NCI-H446 treated with DMSO at 0.1 percent for 48 hours (cell line): ENCODE data around the gene FAM204A.

Experiments
- DNase-seq: peaks from one replicate; lab custom pipeline; 2025; lab: John Stamatoyannopoulos, UW

The FAM204A gene

DNA sequence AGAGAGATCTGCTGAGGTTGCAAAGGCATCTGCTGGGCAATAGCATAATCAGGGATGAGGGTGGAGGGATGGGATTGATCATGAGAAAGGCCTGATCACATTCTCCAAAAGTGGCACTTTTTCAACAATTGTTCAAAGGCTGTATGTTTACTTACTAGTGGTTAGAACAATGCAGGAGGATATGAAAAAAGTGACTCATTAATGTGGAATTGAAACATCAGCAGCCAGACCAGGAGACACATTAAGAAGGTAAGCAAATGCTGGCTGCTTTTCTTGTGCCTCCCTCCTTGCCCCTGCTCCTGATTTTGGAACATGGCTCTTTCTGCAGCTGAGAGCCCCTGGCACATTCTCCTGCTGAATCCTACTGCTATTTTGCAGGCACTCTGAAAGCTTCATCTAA, 63.5 kb downstream of the FAM204A start:
- DNase-seq: no peak

DNA sequence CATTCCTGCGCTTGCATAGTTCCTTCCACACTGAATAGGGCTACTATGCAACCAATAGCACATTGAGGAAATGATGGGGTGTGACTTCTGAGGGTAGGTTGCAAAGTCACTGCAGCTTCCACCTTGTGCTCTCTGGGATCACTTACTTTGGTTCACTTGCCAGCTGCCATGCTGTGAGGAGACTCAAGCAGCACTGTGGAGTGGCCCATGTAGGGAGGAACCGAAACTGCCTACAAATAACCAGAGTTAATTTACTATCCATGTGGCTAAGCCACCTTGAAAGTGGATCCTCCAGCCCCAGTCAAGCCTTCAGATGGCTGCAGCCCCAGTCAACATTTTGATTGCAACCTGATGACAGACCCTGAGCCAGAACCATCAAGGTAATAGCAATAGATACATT, 64.3 kb downstream of the FAM204A start:
- DNase-seq: no peak

DNA sequence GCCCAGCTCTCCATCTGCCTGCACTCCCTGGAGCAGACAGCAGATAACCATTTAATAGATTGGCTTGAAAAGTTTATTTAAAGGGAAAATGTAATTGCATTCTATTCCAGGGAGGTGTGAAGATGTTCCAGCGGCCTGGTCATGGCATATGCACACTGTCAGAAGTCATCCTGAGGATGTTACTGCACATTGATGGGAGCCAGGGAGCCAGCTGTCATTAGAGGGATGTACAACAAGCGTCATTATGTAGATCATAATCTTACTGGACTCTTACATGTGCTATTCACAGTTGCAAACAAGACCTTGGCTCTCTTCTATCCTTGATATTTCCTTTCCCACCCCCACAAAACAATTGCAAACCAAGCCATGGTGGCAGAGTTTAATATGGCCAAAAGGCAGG, 65.4 kb downstream of the FAM204A start:
- DNase-seq: no peak

DNA sequence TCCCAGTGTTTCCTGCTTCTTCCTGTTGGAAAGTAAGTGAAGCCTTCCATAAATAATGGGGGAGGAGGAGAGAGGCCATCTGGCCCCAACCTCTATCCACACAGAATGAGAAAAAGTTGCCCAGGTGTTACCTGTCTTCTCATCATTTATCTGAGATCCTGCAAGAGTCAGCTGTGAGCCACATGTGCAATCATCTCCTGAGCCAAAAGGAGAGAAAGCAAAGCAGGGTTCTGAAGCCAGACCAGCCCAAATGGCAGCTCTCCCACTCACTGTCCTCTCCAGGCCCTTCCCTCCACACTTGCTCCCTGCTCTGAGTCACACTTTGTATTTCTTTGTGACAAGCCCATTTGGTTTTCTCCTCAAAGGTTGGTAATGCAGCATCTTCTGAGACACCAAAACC, 65.9 kb downstream of the FAM204A start:
- DNase-seq: no peak

DNA sequence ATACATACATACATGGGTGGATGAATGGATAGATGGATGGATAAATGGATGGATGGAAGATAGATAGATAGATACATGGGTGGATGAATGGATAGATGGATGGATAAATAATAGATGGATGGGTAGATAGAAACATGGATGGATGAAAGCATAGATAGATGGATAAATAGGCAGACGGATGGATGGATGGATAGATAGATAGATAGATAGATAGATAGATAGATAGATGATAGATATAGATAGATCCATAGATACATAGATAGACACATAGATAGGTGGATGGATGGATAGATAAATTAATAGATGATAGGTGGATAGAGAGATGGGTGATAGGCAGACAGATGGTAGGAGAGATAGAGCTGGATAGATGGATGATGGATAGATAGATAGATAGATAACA, 68.5 kb downstream of the FAM204A start:
- no peak for DNase-seq

DNA sequence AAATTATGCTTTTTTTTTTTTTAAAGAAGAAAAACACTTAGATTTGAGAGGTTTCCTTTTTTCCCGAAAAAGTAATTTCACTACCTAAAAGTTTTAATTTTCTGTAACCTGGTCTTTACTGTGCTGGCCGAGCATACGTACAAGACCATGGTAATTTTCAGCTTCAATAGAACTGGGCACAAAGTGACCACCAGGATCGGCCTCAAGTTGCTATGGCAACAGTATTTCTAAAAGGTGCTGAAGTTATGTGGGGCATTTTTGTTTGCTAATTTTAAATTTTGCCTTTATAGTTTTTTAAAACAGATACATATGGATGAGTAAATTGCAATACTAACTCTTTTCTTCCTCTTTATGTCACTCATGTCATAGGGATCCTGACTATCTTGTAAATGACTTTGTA, 69.4 kb downstream of the FAM204A start:
- DNase-seq: no peak

DNA sequence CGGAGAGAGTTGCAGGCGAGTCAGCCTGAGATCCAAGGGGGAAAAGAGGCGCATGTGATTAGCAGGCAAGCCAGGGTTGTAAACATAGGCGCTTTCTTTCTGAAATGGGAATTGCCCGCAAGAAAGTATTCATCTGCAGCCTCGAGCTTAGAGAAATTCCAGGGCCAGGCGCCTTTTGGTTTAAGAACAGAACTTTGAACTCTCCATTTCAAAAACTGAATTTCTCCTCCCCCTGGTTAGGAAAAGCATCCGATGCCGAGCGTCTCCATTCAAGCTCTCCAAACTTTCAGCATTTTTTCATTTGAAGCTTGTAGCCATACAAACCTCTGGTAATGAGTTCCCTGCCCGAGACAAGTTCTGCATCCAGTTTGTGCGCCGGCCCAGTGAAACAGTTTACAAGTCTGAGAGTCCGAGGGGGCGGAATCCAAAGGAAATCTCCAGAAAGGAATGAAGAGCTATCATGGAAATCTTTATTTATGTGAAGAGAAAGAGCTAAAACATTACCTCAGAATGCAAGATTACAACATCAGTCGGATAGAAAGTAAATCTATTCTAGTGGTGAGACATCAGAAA, 69.9 kb downstream of the FAM204A start:
- DNase-seq: no peak

DNA sequence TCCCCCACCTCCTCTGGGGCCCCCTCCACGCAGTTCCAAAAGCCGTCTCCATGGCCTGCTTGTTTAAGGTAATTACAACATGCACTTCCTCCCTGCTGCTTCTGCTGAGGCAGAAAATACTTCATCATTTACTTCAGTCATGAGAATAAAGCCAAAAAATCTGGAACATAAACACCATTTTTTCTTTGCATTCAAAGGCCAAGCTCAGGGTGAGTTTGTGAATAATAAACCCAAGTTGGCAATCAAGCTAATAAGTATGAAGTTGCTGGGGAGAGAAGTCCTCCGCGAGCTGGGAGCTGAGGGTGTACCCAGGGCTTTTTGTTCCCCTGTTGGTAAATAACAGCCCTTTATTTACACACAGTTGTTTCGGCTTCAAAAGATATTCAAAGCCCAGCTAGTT, 70.5 kb downstream of the FAM204A start:
- DNase-seq: no peak

DNA sequence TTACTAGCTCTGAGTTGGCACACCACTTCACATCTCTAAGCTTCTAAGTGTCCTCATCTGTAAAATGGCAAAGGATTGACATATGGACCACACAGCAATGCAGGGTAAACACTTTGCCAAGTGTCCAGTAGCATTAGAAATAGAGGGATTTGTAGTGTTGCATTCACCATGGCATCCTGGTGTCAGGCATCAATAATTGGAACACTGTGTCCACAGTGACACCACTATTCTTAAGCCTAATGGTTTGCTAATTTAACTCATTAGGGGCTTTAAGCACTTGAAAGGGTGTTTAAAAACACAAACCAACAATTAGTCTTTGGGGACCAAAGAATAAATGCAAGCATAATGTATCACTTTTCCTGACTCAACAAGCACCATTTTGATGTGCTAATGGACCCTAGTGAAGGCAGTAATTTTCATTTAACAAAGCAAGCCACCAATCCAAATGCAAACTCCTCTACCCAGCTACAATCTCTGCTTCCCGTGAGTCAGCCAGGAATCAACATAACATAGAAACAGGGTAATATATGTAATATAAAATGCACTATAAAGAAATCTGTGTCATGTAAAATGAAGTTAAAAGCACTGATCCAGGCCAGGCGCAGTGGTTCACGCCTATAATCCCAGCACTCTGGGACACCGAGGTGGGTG, 75.9 kb downstream of the FAM204A start:
- no peak for DNase-seq

DNA sequence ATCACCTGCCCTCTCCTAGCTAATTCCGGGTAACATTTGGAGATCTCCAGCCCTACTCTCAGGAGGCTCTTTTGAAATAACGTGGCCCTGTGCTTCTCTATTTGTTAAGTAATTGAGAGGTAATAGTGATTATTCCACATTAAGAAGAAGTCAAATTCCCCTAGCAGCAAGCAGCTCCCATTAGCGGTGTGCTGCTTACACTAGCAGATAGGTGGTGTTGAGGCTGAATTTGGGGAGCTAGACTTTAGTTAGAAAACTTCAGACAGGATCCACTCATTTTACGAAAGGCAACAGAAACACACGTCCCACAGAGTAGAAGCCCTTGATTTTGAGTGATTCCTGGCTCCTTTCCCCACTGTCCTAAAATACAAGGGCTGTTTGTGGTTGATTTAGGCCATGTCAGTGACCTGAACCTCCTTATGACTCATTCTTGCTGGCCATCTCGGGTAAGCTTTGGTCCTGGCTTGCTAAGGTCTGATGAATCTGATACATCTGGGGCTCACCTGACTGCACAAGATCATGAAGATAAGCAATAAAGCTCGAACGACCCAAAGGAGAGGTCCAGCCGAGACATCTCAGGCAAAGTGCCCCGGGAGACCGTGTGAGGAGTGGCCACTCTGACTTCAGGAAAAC, 77.2 kb downstream of the FAM204A start:
- no peak for DNase-seq

DNA sequence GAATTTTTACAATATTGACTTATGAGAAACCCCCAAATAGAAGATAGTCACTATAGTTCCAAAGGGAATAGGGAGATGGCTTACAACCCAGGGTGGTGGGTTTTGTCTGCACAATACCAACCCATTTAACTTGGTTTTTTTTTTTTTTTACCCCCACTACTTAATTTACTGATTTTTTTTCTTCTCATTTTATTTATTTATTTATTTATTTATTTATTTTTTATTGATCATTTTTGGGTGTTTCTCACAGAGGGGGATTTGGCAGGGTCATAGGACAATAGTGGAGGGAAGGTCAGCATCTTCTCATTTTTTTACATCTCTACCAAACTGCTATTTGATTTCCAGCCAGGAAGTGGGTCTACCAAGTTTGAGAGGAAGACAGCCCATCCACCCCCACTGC, 77.9 kb downstream of the FAM204A start:
- no peak for DNase-seq

DNA sequence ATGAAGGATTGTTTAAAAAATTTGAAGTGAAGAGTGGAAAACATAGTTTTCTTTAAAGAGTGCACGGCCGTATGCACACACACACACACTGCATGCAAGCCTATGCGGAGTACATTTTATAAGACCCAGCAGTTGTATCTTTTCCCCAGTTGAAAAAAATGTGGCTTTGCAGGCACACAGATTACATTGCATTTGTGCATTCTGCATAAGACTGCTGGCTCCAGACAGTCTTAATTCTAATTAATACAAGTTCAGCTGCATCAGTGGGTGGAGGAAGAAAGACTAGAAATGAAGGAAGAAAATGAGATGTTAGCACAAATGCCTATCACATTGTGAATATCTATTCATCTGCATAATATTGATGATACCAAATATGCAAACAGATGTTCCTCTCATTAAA, 79.6 kb downstream of the FAM204A start:
- DNase-seq: no peak

DNA sequence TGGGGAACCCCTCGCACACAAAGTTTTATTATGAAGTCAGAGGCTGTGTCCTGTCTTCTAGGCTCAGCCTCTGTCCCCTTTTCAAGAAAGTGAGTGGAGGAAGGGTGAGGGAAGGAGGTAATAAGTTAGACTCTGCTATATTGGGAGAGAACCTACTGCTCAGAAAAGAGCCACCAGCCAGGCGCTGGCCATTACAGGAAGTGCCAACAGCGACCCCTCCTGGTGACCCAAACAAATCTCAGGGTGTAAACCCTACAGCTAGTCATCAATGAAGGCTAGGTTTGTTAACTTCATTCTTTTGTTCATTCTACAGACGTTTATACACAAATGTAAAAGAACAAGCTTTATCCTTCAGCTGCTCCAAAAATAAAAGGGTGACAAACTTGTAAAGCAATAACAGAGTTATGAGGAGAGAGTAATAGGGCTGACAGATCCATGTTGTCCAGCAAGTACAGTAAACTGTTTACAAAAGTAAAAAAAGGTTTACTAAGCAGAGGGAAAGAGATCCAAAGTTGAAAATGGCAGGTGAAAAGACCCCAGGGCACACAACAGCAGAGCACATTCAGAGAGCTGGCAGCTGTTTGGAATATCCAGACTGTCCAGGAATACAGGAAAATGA, 82.7 kb downstream of the FAM204A start:
- no peak for DNase-seq

DNA sequence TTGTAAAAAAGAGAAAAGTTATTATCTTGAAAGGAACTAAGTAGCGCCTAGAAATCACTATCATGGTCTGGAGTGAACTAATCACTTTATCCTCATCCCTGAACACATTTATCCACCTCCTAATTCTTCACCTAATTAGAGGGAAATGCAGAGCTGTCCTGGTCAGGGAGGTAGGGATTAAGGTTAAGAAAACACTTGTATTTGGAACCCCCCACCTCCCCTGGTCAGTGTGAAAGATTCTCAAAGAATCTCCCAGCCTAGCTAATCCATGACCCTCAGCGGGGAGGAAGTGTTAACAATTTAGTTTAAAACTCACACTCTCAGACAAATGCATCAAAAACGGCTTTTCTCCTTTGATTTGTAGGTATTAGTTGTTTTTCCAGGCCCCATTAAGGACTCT, 83.8 kb downstream of the FAM204A start:
- no peak for DNase-seq

DNA sequence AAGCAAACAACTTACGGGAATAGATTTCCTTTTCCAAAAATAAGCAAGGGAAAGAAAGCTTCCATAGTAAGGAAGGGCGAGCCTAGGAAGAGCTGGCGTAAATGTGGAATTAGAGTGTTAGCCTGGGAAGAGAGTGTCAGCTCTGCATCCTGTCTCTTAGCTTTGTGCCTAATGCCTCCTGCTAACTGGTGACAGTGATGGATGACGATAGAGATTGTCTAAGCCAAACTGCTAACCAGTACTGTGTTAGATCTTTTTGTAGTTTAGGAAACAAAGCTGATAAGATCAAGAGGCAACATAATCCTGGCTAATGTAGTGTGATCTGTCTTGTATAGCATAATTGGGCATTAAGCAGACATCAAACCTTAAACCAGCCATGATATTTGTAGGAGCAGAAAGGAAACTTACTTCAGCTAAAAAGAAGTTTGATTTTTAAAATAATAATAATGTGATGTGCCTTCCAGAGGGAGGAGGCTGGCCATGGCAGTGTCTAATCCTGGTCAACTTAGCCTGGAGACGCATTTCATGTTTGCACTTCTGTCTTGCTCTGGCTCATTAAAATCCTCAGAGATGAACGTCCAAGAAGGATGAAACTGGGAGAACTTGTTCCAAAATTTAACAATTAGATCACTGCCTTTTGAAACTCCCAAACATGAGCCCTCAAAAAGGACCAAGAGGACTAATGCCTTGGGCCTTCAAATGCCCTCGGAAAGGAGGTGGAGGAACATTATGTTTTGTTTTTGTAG, 85.1 kb downstream of the FAM204A start:
- no peak for DNase-seq

DNA sequence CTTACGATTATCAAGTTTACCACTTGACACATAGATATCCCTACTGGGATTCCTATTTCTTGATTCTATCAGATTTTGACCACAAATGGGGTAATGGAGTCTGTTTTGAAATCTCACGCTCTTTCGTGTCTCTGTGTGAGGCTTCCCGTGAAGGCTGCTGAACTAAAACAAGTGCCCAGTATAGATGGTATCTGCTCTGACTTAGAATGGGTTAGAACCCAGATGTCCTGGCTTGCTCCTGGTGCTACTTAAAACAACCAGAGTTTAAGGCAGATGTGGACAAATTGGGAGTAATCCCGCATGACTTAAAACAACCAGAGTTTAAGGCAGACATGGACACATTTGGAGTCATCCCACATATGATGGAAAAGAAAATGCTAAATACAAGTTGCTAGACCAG, 85.9 kb downstream of the FAM204A start:
- DNase-seq: no peak

DNA sequence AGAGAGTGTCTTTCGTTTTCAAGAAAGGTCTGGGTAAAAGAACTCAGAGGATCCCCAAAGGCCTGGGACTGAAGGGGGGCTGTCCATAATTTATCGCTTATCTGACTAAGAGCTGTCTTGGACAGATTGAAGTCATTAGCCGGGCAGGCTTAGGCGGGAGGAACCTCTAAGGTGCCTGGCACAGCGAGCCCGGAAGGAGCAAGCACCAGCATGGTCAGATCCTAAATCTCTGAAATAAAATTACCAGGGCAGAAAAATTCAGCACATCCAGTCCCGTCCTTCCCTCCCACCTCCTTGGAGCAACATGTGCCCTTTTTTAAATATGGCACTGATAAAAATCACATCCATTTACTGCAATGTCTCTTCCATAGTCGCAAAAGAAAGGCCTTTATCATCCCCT, 86.8 kb downstream of the FAM204A start:
- no peak for DNase-seq

DNA sequence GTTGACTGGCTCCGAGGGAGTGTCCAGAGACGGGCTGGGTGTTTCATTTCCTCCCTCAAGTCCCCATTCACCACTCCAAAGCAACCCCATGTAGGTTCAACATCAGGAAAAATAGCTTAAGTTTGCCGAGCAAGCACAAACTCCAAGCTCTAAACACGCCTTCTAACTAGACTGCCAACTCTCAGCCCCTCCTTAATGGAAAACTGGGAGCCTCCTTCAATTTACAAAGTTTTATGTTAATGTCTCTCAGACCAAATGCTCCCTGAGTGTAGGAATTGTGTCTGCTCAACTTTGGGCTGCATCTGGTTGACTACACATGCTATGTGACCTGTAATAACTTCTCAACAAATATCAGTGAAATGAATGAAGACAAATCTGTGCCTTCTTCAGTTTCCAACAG, 87.5 kb downstream of the FAM204A start:
- DNase-seq: no peak

DNA sequence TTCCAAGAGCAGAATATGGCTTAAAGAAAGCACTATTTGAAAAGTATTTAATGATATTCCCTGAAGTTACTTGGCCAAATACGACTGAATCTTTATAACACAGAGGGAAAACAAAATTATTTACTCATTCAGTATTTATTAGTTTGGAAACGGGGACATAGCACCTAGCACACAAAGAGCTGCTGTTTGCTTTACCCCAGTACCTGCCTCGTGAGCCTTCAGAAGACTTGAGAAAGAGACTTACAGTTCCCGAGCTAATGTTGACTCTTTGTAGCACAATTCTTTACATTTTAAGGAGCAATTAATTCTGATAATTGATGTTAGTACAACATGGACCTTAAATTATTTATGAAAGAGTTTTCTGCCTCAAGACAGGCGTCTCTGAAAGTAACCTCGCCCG, 88.7 kb downstream of the FAM204A start:
- DNase-seq: no peak

DNA sequence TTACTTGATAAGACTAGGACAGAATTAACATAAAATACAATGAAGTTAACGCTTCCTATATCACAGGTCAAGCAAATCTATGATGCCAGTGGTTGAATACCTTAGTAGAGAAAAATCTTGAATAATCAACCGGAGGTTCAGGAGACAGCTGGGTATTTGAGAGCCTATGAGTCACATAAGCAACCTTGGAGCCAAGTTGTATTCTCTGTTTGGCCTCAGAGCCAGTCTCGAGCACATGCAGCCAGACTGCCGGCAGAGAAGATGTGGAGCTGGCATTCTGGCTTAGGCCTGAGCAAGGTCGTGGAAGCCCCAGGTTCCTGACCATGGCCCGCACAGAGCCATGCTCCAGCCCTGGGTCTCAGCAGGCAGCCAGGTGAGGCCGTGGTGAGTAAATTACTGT, 90.3 kb downstream of the FAM204A start:
- DNase-seq: peak; percentile 33

DNA sequence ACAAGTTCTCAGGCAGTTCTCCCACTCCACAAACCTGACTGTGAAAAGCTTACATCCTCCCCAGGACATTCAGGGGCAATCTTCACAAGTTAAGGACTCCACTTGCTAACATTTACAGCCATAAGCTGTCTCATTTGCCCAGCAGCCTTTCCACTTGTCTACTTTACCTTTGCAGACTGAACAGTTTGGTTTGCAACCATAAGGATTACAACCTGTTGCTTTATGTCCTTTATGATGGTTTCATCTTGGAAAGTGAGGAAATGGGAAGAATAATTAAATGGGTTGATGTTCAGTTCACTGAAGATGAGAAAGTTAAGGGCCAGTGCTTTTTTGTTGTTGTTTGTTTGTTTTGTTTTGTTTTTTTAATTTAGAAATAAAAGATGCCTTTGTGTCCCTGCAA, 92.4 kb downstream of the FAM204A start:
- DNase-seq: no peak
